Natural killer cell (primary cell): Measurements from ENCODE around the gene POLD1. TPM values are rescaled to one million over a fixed set of nuclear protein-coding genes. Genes with fewer than 3 reads are reported as not detected.
A peak's percentile ranks its signal among the peaks of the same experiment; 100 is the strongest.

Source experiments
- ATAC-seq, 3 donors: fragments of 150-1000 bp in 2 of 3; fragments of 200-7000 bp in 1 of 3; cut with Tn5 transposase; 1 replicate in 1 of 3; 2 replicates in 2 of 3; pipeline ENCODE4 v1.10.0; 2021; ENCODE audit warnings: mild to moderate bottlenecking in 2 of 3, moderate library complexity in 2 of 3
- DNase-seq, 2 donors: peaks; one replicate each; pipeline versions ENCODE4 v3.0.0 to v3.0.0-alpha.2; 2013 to 2021; ENCODE audit warnings: mixed read lengths in 1 of 2
- H3K27ac ChIP-seq: one replicate; pipeline ENCODE4 v1.5.1; 2013; ENCODE audit warnings: mild to moderate bottlenecking, low read length
- H3K27me3 ChIP-seq: one replicate; pipeline ENCODE4 v1.6.1; 2013; ENCODE audit warnings: low read length; ENCODE audit not compliant: control insufficient read depth, insufficient read depth
- H3K36me3 ChIP-seq: one replicate; pipeline ENCODE4 v1.6.1; 2013; ENCODE audit warnings: low read length; ENCODE audit not compliant: control insufficient read depth, insufficient read depth
- H3K4me1 ChIP-seq: one replicate; pipeline ENCODE4 v1.6.1; 2013; ENCODE audit warnings: low read length; ENCODE audit not compliant: control insufficient read depth, insufficient read depth
- H3K4me3 ChIP-seq: one replicate; pipeline ENCODE4 v1.5.1; 2013; ENCODE audit warnings: low read length
- H3K9me3 ChIP-seq: one replicate; pipeline ENCODE4 v1.6.1; 2013; ENCODE audit warnings: low read length; ENCODE audit not compliant: control insufficient read depth, insufficient read depth
- H3K27ac Mint-ChIP-seq, 2 donors: one replicate each; pipeline ENCODE4 v1.8.0; 2022; ENCODE audit warnings: mild to moderate bottlenecking in 2 of 2, mixed read lengths in 2 of 2, moderate library complexity in 1 of 2
- H3K27me3 Mint-ChIP-seq, 2 donors: one replicate each; pipeline ENCODE4 v1.8.0; 2022; ENCODE audit warnings: low read depth in 2 of 2, mixed read lengths in 2 of 2
- H3K36me3 Mint-ChIP-seq: one replicate; pipeline ENCODE4 v1.8.0; 2022; ENCODE audit warnings: mixed read lengths
- H3K4me1 Mint-ChIP-seq, 2 donors: one replicate each; pipeline ENCODE4 v1.8.0; 2022; ENCODE audit warnings: mixed read lengths in 2 of 2
- H3K4me3 Mint-ChIP-seq: one replicate; pipeline ENCODE4 v1.8.0; 2022; ENCODE audit warnings: mild to moderate bottlenecking, moderate library complexity, mixed read lengths
- H3K9me3 Mint-ChIP-seq, 2 donors: one replicate each; pipeline ENCODE4 v1.8.0; 2022; ENCODE audit warnings: mixed read lengths in 2 of 2
- CTCF ChIP-seq: fragments of 200-600 bp; IDR thresholded peaks from one replicate; pipeline ENCODE4 v1.8.0; 2022; ENCODE audit warnings: antibody characterized with exemption
- WGBS: methylation state at CpG from one replicate; pipeline ENCODE4 v1.1.7; 2013; ENCODE audit warnings: missing lambda C conversion rate; ENCODE audit not compliant: insufficient coverage; 5-methylcytosine and 5-hydroxymethylcytosine counted together
- intact Hi-C: fragments of 100-400 bp; cut with micrococcal nuclease; formaldehyde crosslinking; loops from one replicate; pipeline ENCODE4 v1.14.2; 2022
- total RNA-seq, 4 donors: library from RNA; stranded (reverse); fragments of 120-200 nt in 1 of 4; gene quantifications; one replicate each; pipeline versions ENCODE4 v1.2.3 to v1.2.4, GENCODE V29; 2013 to 2022

The POLD1 gene
- total RNA-seq, 3 donors from 2014 or later (not counting 1 experiment from before 2014, with no cell fraction given), result 26.1 to 32.0 (median 30.2) TPM

GRCh38 chr19:50457300-50457699 is 73.2 kb downstream of the POLD1 start:
- peaks cover 0 to 14% of the 10 kb centered on the region in 2 donors for H3K27me3 Mint-ChIP-seq
- TF ChIP-seq CTCF, result no peak
- intact Hi-C loops, result no loop called here
- 91% methylated on average over 5 of the region's 5 CpGs for WGBS
- Histone ChIP-seq H3K27ac (no peak overlapping the region), H3K36me3 (no peaks in the 10 kb centered on the region), H3K4me3 (no peak overlapping the region), H3K27me3 (no peaks in the 10 kb centered on the region), H3K9me3 (no peaks in the 10 kb centered on the region), H3K4me1 (peaks cover 11% of the 10 kb centered on the region)
- H3K27ac Mint-ChIP-seq, result no peak overlapping the region
- DNase-seq (no peak), ATAC-seq (no peak)
- H3K4me3 Mint-ChIP-seq, result no peak overlapping the region
- peaks cover 0 to 6% of the 10 kb centered on the region in 2 donors for H3K4me1 Mint-ChIP-seq
- H3K36me3 Mint-ChIP-seq, result no peaks in the 10 kb centered on the region
- H3K9me3 Mint-ChIP-seq, result no peaks in the 10 kb centered on the region

- DNase-seq, result no peak
- no peak overlapping the region for H3K27ac ChIP-seq
- H3K27me3 Mint-ChIP-seq, result peaks cover 0 to 17% of the 10 kb centered on the region in 2 donors
- H3K27ac Mint-ChIP-seq, result no peak overlapping the region
- H3K4me1 Mint-ChIP-seq, result peaks cover 0 to 6% of the 10 kb centered on the region in 2 donors
- no peak for TF ChIP-seq CTCF
- ATAC-seq, result no peak
- intact Hi-C loops, result no loop called here
- H3K9me3 ChIP-seq, result no peaks in the 10 kb centered on the region
- peaks cover 11% of the 10 kb centered on the region for H3K4me1 ChIP-seq
- H3K27me3 ChIP-seq, result no peaks in the 10 kb centered on the region
- H3K4me3 ChIP-seq, result no peak overlapping the region
- H3K4me3 Mint-ChIP-seq, result no peak overlapping the region
- H3K36me3 ChIP-seq, result no peaks in the 10 kb centered on the region
- 51% methylated on average over 50 of the region's 50 CpGs for WGBS
- H3K36me3 Mint-ChIP-seq, result no peaks in the 10 kb centered on the region
- H3K9me3 Mint-ChIP-seq, result no peaks in the 10 kb centered on the region
These were observed 74.4 kb downstream of the POLD1 start for GRCh38 chr19:50458396-50459066.

- H3K9me3 ChIP-seq, result no peaks in the 10 kb centered on the region
- peaks cover 11% of the 10 kb centered on the region for H3K4me1 ChIP-seq
- H3K27ac Mint-ChIP-seq, result no peak overlapping the region
- H3K27me3 ChIP-seq, result no peaks in the 10 kb centered on the region
- no peak overlapping the region for H3K4me3 Mint-ChIP-seq
- H3K4me1 Mint-ChIP-seq, result peaks cover 0 to 6% of the 10 kb centered on the region in 2 donors
- no peak for TF ChIP-seq CTCF
- no peaks in the 10 kb centered on the region for H3K36me3 Mint-ChIP-seq
- no peak overlapping the region for H3K4me3 ChIP-seq
- intact Hi-C loops, result no loop called here
- H3K27ac ChIP-seq, result no peak overlapping the region
- DNase-seq (no peak), ATAC-seq (no peak)
- H3K36me3 ChIP-seq, result no peaks in the 10 kb centered on the region
- peaks cover 0 to 17% of the 10 kb centered on the region in 2 donors for H3K27me3 Mint-ChIP-seq
- 67% methylated on average over 32 of the region's 32 CpGs for WGBS
- no peaks in the 10 kb centered on the region for H3K9me3 Mint-ChIP-seq
These were observed 74.9 kb downstream of the POLD1 start for GRCh38 chr19:50459067-50459456.

- H3K4me1 ChIP-seq, result peaks cover 11% of the 10 kb centered on the region
- H3K27me3 Mint-ChIP-seq, result peaks cover 0 to 19% of the 10 kb centered on the region in 2 donors
- H3K27me3 ChIP-seq, result no peaks in the 10 kb centered on the region
- no peaks in the 10 kb centered on the region for H3K9me3 ChIP-seq
- H3K27ac ChIP-seq, result peak overlapping the region; percentile 49
- TF ChIP-seq CTCF, result no peak
- 40% methylated on average over 1 of the region's 1 CpG for WGBS
- DNase-seq (no peak), ATAC-seq (no peak)
- intact Hi-C loops, result no loop called here
- no peak overlapping the region for H3K4me3 ChIP-seq
- no peak overlapping the region for H3K4me3 Mint-ChIP-seq
- no peaks in the 10 kb centered on the region for H3K36me3 Mint-ChIP-seq
- no peak overlapping the region for H3K27ac Mint-ChIP-seq
- H3K36me3 ChIP-seq, result no peaks in the 10 kb centered on the region
- H3K4me1 Mint-ChIP-seq, result peaks cover 0 to 6% of the 10 kb centered on the region in 2 donors
- no peaks in the 10 kb centered on the region for H3K9me3 Mint-ChIP-seq
These were observed 75.5 kb downstream of the POLD1 start for GRCh38 chr19:50459638-50460037.
